Uterus (tissue), 2 donors: ENCODE data around the gene SF3B3.

Source experiments
- CTCF ChIP-seq, 4 experiments: fragments of 200-600 bp in 2 of 4; fragments of 450-650 bp in 2 of 4; sonication (generic) in 2 of 4; IDR thresholded peaks; one replicate each; pipeline ENCODE4 v1.5.1; 2016 to 2019; ENCODE audit warnings: antibody characterized with exemption in 4 of 4, mild to moderate bottlenecking in 2 of 4, moderate library complexity in 1 of 4
- POLR2A ChIP-seq, 2 donors: fragments of 450-650 bp; IDR thresholded peaks; one replicate each; pipeline ENCODE4 v1.6.1; 2016; ENCODE audit warnings: antibody characterized with exemption in 2 of 2, mild to moderate bottlenecking in 1 of 2, moderate library complexity in 1 of 2

- TF ChIP-seq CTCF (IDR thresholded peaks at IDR 0.05), result no peak
- no peak for TF ChIP-seq POLR2A (IDR thresholded peaks at IDR 0.05)
Observed at GRCh38 chr16:70590722-70591415, 67.3 kb downstream of the SF3B3 start.
